ENCODE data around the gene BICD2. TPM values are rescaled to one million over a fixed set of nuclear protein-coding genes. Genes with fewer than 3 reads are reported as not detected.
A peak's percentile ranks its signal among the peaks of the same experiment; 100 is the strongest.

BICD2 gene
- total RNA-seq, 1 donor from 2014 or later: 26.2 TPM

GRCh38 chr9:92664394-92665152, 100.1 kb downstream of the BICD2 start:
- peaks cover 48% of the 10 kb centered on the region for H3K4me1 Mint-ChIP-seq
- peak overlapping the region; percentile 46 for H3K4me3 Mint-ChIP-seq
- no peaks in the 10 kb centered on the region for H3K27me3 Mint-ChIP-seq
- peak; percentile 78 for DNase-seq
- H3K36me3 Mint-ChIP-seq (ENCODE audit: low read depth): peaks cover 30% of the 10 kb centered on the region
- intact Hi-C loops (cut with micrococcal nuclease): no loop called here
- peak overlapping the region; percentile 79 for H3K27ac Mint-ChIP-seq
- no peaks in the 10 kb centered on the region for H3K9me3 Mint-ChIP-seq

- Mint-ChIP-seq H3K4me1 (peaks cover 46% of the 10 kb centered on the region), H3K4me3 (no peak overlapping the region), H3K27ac (peak overlapping the region; percentile 51), H3K36me3 (ENCODE audit: low read depth) (peaks cover 29% of the 10 kb centered on the region), H3K27me3 (no peaks in the 10 kb centered on the region), H3K9me3 (no peaks in the 10 kb centered on the region)
- intact Hi-C loops (cut with micrococcal nuclease): no loop called here
- no peak for DNase-seq
Observed at GRCh38 chr9:92663951-92664350, 100.7 kb downstream of the BICD2 start.

DNA sequence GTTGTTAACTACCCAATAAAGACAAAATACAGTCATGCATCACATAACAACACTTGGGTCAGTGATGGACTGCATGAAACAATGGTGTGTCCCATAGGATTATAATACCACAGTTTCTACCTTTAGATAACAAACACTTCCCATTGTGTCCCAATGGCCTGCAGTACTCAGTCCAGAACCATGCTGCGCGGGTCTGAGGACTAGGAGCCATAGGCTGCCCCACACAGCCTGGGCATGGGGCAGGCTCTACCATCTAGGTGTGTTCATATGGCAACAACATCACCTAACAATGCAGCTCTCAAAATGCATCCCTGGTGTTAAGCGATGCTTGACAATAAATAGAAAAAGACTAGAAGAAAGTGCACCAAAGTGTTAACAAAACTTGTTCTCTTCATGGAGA, 101.5 kb downstream of the BICD2 start:
- Mint-ChIP-seq H3K9me3 (no peaks in the 10 kb centered on the region), H3K27ac (no peak overlapping the region), H3K4me3 (no peak overlapping the region), H3K27me3 (no peaks in the 10 kb centered on the region), H3K36me3 (ENCODE audit: low read depth) (peaks cover 25% of the 10 kb centered on the region), H3K4me1 (peaks cover 40% of the 10 kb centered on the region)
- no peak for DNase-seq
- intact Hi-C loops (cut with micrococcal nuclease): no loop called here

DNA sequence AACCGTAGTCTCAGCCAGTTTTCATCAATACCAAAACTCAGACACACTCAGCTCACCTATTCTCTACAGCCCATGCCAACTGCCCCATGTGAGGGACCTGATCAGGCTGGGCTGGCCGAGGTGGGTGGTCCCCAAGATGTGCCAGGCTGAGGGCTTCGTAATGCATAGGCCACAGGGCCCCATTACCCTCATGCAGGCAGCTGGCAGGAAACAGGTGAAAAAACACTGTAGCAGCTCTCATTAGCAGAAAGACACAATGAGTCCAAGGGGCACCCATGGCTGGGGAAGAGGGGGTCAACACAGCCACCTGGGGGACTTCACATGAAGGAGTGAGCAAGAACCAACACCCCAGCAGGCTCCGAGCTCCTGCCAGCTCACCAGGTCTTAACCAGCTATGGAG, 102.9 kb downstream of the BICD2 start:
- H3K4me1 Mint-ChIP-seq: peaks cover 39% of the 10 kb centered on the region
- no peak overlapping the region for H3K4me3 Mint-ChIP-seq
- H3K36me3 Mint-ChIP-seq (ENCODE audit: low read depth): peaks cover 24% of the 10 kb centered on the region
- intact Hi-C loops (cut with micrococcal nuclease): no loop called here
- no peaks in the 10 kb centered on the region for H3K27me3 Mint-ChIP-seq
- no peak overlapping the region for H3K27ac Mint-ChIP-seq
- no peak for DNase-seq
- no peaks in the 10 kb centered on the region for H3K9me3 Mint-ChIP-seq

Other genes with a start within 250 kb of the BICD2 start
- gene ECM2, start 228.8 kb downstream of the BICD2 start, total RNA-seq: not detected in 2 replicates
- 13.5 and 15.6 TPM in 2 replicates for gene IPPK, start 94.7 kb downstream of the BICD2 start, total RNA-seq
- 7.3 and 7.7 TPM in 2 replicates for gene ZNF484, start 113.2 kb upstream of the BICD2 start, total RNA-seq
- gene FGD3, start 182.7 kb upstream of the BICD2 start, total RNA-seq: 39.5 and 39.7 TPM in 2 replicates